Measurements from ENCODE around the gene VPS8.

GRCh38 chr3:185009650-185010049 lies 197.7 kb downstream of the VPS8 start:
- TF ChIP-seq CEBPB (IDR thresholded peaks at IDR 0.05; ENCODE audit: low read depth) (no peak), CTCF (IDR thresholded peaks at IDR 0.05 in 2 of 3, conservative IDR thresholded peaks at IDR 0.05 in 1 of 3; ENCODE audit: borderline replicate concordance in 1 of 3, insufficient read depth in 1 of 3, low read depth in 2 of 3, low read length in 2 of 3) (no peak), EZH2 (IDR thresholded peaks at IDR 0.05) (no peak), ATF3 (IDR thresholded peaks at IDR 0.05) (no peak), ELF1 (IDR thresholded peaks at IDR 0.05; ENCODE audit: borderline replicate concordance, low read depth) (no peak), REST (IDR thresholded peaks at IDR 0.05; ENCODE audit: low read depth) (no peak)

Data from HCT116 (cell line).